Measurements from ENCODE around the gene PROK1. TPM values are rescaled to one million over a fixed set of nuclear protein-coding genes. Genes with fewer than 3 reads are reported as not detected.

PROK1 gene
- total and polyA plus RNA-seq, 2 of the 13 experiments (the other 11 are each of a cell fraction or from before 2014, with no cell fraction given): 0.07 TPM; not detected in 1

GRCh38 chr1:110454328-110454727, 3.4 kb downstream of the PROK1 start:
- no peaks in the 10 kb centered on the region for H3K36me3 ChIP-seq (replicated peaks in 1 of 2; ENCODE audit: control insufficient read depth in 1 of 2, insufficient read depth in 2 of 2, low read length in 2 of 2)
- no peak overlapping the region for H3K27ac ChIP-seq (ENCODE audit: extremely low read length, insufficient read depth, low read length)
- no peaks in the 10 kb centered on the region for H3K79me2 ChIP-seq (ENCODE audit: insufficient read depth, low read length)
- peaks cover 2 to 23% of the 10 kb centered on the region in 2 experiments; a peak in 3 of 5 replicates for H3K27me3 ChIP-seq (ENCODE audit: control insufficient read depth in 1 of 2, insufficient read depth in 2 of 2, low read length in 2 of 2)
- CTCF ChIA-PET (ENCODE audit: low intra/inter-chr PET ratio, low total read pairs): interaction anchor here (1.7 to 2.0 kb wide), 2 partner anchors 42 to 251 kb away, joined by 4 read pairs; no protein-coding TSS in a partner anchor
- ATAC-seq: no peak; the same call in 2 of the 3 replicates
- BruUV-seq (replicated peaks): no TSS peak
- POLR2A ChIA-PET: no interaction called here
- no peak for FAIRE-seq
- in situ Hi-C loops (cut with HindIII; ENCODE audit: extremely low pct_ligation_motif_present, low pct_unique_long_range_greater_than_20kb): loop anchor here (10.0 kb wide), 1 partner anchor 140 kb away; no protein-coding TSS in a partner anchor
- no peak for DNase-seq (ENCODE audit: low spot score)
- no peaks in the 10 kb centered on the region for H3K9me3 ChIP-seq (ENCODE audit: low read length)
- no peak for TF ChIP-seq KDM3A (CRISPR knock-in tag; IDR thresholded peaks at IDR 0.05; ENCODE audit: low read depth)
- TF ChIP-seq ATAD3A (CRISPR knock-in tag; IDR thresholded peaks at IDR 0.05): no peak
- TF ChIP-seq ZNF646 (CRISPR knock-in tag; IDR thresholded peaks at IDR 0.05): no peak
- no peak for TF ChIP-seq ZNF782 (CRISPR knock-in tag; IDR thresholded peaks at IDR 0.05; ENCODE audit: borderline replicate concordance)
- no peak overlapping the region for H3K9ac ChIP-seq (ENCODE audit: insufficient read depth, low read depth, low read length)
- H2AFZ ChIP-seq (ENCODE audit: low read length): no peak overlapping the region
- no peak overlapping the region for H3K4me3 ChIP-seq (replicated peaks in 1 of 3; ENCODE audit: insufficient read depth in 1 of 3, low read depth in 2 of 3, low read length in 3 of 3)
- no peak overlapping the region for H3K4me2 ChIP-seq (ENCODE audit: low read depth, low read length)
- 0% methylated on average over 1 of the region's 1 CpG for WGBS (ENCODE audit: low lambda C conversion rate)
- H4K20me1 ChIP-seq (ENCODE audit: insufficient read depth, low read length): no peaks in the 10 kb centered on the region
- H3K4me1 ChIP-seq (ENCODE audit: insufficient read depth, low read length): no peaks in the 10 kb centered on the region
- intact Hi-C loops (cut with micrococcal nuclease; ENCODE audit: unreplicated experiment): no loop called here
